Measurements from ENCODE around the gene IL18BP.
A peak's percentile ranks its signal among the peaks of the same experiment; 100 is the strongest.

Gene IL18BP

GRCh38 chr11:71986131-71986530 is 12.6 kb upstream of the IL18BP start:
- DNase-seq (ENCODE audit: low read depth), result no peak
- TF ChIP-seq, protein P1, sequence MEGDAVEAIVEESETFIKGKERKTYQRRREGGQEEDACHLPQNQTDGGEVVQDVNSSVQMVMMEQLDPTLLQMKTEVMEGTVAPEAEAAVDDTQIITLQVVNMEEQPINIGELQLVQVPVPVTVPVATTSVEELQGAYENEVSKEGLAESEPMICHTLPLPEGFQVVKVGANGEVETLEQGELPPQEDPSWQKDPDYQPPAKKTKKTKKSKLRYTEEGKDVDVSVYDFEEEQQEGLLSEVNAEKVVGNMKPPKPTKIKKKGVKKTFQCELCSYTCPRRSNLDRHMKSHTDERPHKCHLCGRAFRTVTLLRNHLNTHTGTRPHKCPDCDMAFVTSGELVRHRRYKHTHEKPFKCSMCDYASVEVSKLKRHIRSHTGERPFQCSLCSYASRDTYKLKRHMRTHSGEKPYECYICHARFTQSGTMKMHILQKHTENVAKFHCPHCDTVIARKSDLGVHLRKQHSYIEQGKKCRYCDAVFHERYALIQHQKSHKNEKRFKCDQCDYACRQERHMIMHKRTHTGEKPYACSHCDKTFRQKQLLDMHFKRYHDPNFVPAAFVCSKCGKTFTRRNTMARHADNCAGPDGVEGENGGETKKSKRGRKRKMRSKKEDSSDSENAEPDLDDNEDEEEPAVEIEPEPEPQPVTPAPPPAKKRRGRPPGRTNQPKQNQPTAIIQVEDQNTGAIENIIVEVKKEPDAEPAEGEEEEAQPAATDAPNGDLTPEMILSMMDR (conservative IDR thresholded peaks at IDR 0.05; ENCODE audit: control insufficient read depth, insufficient read depth, low read depth, low read length), result no peak
- no peak overlapping the region for H3K4me3 ChIP-seq (ENCODE audit: control insufficient read depth, low read depth, low read length)

GRCh38 chr11:71987521-71987920 is 11.2 kb upstream of the IL18BP start:
- TF ChIP-seq, protein P1 (conservative IDR thresholded peaks at IDR 0.05; ENCODE audit: control insufficient read depth, insufficient read depth, low read depth, low read length), result no peak
- no peak overlapping the region for H3K4me3 ChIP-seq (ENCODE audit: control insufficient read depth, low read depth, low read length)
- no peak for DNase-seq (ENCODE audit: low read depth)

GRCh38 chr11:71988050-71988449 is 10.7 kb upstream of the IL18BP start:
- DNase-seq (ENCODE audit: low read depth), result peak; percentile 83
- no peak overlapping the region for H3K4me3 ChIP-seq (ENCODE audit: control insufficient read depth, low read depth, low read length)
- TF ChIP-seq, protein P1 (conservative IDR thresholded peaks at IDR 0.05; ENCODE audit: control insufficient read depth, insufficient read depth, low read depth, low read length), result no peak

DNA sequence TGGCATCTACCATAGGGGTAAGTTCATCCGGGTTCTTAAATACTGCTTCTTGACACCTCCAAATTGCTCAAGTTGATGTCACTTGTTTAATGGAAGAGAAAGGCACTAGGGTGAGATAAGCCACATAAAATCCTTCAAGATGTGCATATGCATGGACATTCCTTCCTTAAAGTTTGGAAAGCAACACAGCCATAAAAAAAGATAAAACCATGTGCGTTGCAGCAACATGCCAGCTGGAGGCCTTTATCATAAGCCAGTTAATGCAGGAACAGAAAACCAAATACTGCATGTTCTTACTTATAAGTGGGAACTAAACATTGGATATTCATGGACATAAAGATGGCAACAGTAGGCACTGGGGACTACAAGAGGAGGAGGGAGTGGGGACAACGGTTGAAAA is 8.0 kb upstream of the IL18BP start:
- TF ChIP-seq, protein P1 (conservative IDR thresholded peaks at IDR 0.05; ENCODE audit: control insufficient read depth, insufficient read depth, low read depth, low read length), result no peak
- DNase-seq (ENCODE audit: low read depth), result no peak
- H3K4me3 ChIP-seq (ENCODE audit: control insufficient read depth, low read depth, low read length), result no peak overlapping the region

DNA sequence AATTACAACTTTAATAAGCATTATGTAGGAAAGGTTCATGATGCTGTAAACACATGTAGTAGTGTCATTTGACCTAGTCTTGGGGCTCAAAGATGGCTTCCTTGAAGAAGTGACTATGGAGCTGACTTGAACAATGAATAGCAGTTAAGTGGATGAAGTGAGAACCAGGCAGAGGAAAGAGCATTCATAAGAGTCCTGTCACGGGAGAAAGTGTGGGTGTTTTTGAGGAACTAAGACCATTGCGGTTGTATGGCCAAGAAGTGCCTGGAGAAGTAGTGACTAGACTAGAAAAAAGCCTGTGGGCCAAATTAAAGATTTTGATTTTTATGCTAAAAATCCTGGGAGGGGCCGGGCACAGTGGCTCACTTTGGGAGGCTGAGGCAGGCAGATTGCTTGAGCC is 7.2 kb upstream of the IL18BP start:
- no peak for DNase-seq (ENCODE audit: low read depth)
- TF ChIP-seq, protein P1 (conservative IDR thresholded peaks at IDR 0.05; ENCODE audit: control insufficient read depth, insufficient read depth, low read depth, low read length), result no peak
- H3K4me3 ChIP-seq (ENCODE audit: control insufficient read depth, low read depth, low read length), result no peak overlapping the region

DNA sequence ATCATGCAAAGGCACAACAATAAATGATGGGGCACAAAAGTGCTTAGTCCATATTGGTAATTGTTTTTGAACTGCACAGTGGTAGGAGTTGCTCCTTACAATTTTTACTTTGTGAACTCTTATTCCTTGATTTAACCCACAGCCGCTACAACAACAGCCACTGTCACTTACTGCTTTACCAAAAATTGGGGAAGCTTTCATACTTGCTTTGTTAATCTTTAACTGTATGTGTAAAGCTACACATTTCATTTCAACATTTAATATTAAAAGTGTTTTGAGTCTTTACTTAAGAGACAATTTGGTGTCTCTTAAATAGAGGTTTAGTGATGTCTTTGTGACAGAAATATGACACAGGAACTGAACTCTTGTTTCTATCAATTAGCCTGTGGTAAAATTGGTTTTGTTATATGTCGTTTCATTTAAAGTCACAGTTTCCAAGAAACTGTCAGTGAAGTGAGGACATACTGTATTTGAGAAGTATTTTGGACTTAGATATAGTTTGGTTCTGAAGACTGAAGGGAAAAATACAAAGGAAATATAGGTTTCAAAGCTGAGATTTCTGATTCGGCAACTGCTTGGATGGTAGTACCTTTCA is 6.5 kb upstream of the IL18BP start:
- no peak overlapping the region for H3K4me3 ChIP-seq (ENCODE audit: control insufficient read depth, low read depth, low read length)
- TF ChIP-seq, protein P1 (conservative IDR thresholded peaks at IDR 0.05; ENCODE audit: control insufficient read depth, insufficient read depth, low read depth, low read length), result no peak
- no peak for DNase-seq (ENCODE audit: low read depth)

GRCh38 chr11:71994786-71995185 is 3.9 kb upstream of the IL18BP start:
- TF ChIP-seq, protein P1 (conservative IDR thresholded peaks at IDR 0.05; ENCODE audit: control insufficient read depth, insufficient read depth, low read depth, low read length), result no peak
- no peak overlapping the region for H3K4me3 ChIP-seq (ENCODE audit: control insufficient read depth, low read depth, low read length)
- DNase-seq (ENCODE audit: low read depth), result no peak

All from fibroblast of mammary gland (primary cell).